Thymus (tissue), 11 donors: ENCODE measurements around the gene ZNF496. TPM values are rescaled to one million over a fixed set of nuclear protein-coding genes. Genes with fewer than 3 reads are reported as not detected.
"Not testable (repeated sequence)": the region's sequence is repeated elsewhere in the genome, so short reads cannot be mapped to it uniquely, and the experiment has no call there.

Experiments
- DNase-seq, 9 donors: peaks; one replicate each; pipeline ENCODE4 v3.0.0-alpha.2; 2013; ENCODE audit warnings: low spot score in 9 of 9, low read depth in 6 of 9, missing footprints in 1 of 9
- H3K27ac ChIP-seq, 2 donors: one replicate each; pipeline ENCODE4 v1.5.1; 2013; ENCODE audit warnings: control low read depth in 1 of 2, low read depth in 1 of 2, low read length in 1 of 2, mild to moderate bottlenecking in 1 of 2, moderate library complexity in 1 of 2
- H3K27me3 ChIP-seq, 2 donors: one replicate each; pipeline ENCODE4 v1.5.1; 2013; ENCODE audit warnings: low read length in 1 of 2; ENCODE audit not compliant: control insufficient read depth in 2 of 2, insufficient read depth in 1 of 2
- H3K36me3 ChIP-seq, 2 donors: one replicate each; pipeline ENCODE4 v1.5.1; 2013; ENCODE audit warnings: low read length in 1 of 2, mild to moderate bottlenecking in 1 of 2, moderate library complexity in 1 of 2; ENCODE audit not compliant: control insufficient read depth in 2 of 2, insufficient read depth in 2 of 2
- H3K4me1 ChIP-seq, 2 donors: one replicate each; pipeline ENCODE4 v1.5.1; 2013; ENCODE audit warnings: low read length in 2 of 2; ENCODE audit not compliant: control insufficient read depth in 2 of 2, insufficient read depth in 2 of 2
- H3K4me3 ChIP-seq, 2 donors: one replicate each; pipeline ENCODE4 v1.5.1; 2013; ENCODE audit warnings: low read length in 2 of 2, control low read depth in 1 of 2, mild to moderate bottlenecking in 1 of 2
- H3K9me3 ChIP-seq, 2 donors: one replicate each; pipeline ENCODE4 v1.5.1; 2013; ENCODE audit warnings: low read length in 1 of 2, mild to moderate bottlenecking in 1 of 2; ENCODE audit not compliant: control insufficient read depth in 2 of 2, insufficient read depth in 1 of 2
- WGBS: extraction: QIAGEN DNeasy Blood & Tissue Kit; methylation state at CpG from one replicate; pipeline ENCODE4 v1.1.7; 2013; 5-methylcytosine and 5-hydroxymethylcytosine counted together
- polyA plus RNA-seq: library from polyadenylated mRNA; stranded (reverse); fragments of 200-250 nt; gene quantifications from one replicate; pipeline ENCODE4 v1.2.3, GENCODE V29; 2013
- total RNA-seq: library from RNA; stranded (reverse); fragments of 120-200 nt; gene quantifications from one replicate; pipeline ENCODE4 v1.2.4, GENCODE V29; 2013
- donor health status: healthy.

The ZNF496 gene
- total and polyA plus RNA-seq, 2 donors, result 21.8 to 40.0 TPM

GRCh38 chr1:247266053-247266452 lies 65.6 kb downstream of the ZNF496 start:
- Histone ChIP-seq H3K4me3 (no peak overlapping the region), H3K27ac (no peak overlapping the region), H3K27me3 (no peaks in the 10 kb centered on the region), H3K36me3 (no peaks in the 10 kb centered on the region), H3K9me3 (peaks cover 0 to 9% of the 10 kb centered on the region in 2 donors), H3K4me1 (no peaks in the 10 kb centered on the region)
- 99% methylated on average over 5 of the region's 5 CpGs for WGBS
- no peak for DNase-seq

DNA sequence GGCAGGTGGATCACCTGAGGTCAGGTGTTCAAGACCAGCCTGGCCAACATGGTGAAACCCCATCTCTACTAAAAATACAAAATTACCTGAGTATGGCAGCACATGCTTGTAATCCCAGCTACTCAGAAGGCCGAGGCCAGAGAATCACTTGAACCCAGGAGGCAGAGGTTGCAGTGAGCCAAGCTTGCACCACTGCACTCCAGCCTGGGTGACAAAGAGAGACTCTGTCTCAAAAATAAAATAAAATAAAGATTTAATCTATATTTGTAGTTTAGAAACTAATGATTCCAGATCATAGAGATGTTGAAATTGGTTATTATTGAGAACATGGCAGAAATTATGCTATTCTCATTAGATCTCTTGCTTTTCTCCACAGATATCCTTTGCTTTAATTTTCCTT lies 75.9 kb downstream of the ZNF496 start, which contains the start of gene VN1R5:
Gene VN1R5, plus strand, starts transcription at position 301 of the 400 bp plus-strand sequence.
- H3K36me3 ChIP-seq, H3K27me3 ChIP-seq, H3K27ac ChIP-seq, H3K4me3 ChIP-seq, H3K9me3 ChIP-seq, DNase-seq, H3K4me1 ChIP-seq: not testable (repeated sequence)
- 97% methylated on average over 1 of the region's 1 CpG for WGBS

DNA sequence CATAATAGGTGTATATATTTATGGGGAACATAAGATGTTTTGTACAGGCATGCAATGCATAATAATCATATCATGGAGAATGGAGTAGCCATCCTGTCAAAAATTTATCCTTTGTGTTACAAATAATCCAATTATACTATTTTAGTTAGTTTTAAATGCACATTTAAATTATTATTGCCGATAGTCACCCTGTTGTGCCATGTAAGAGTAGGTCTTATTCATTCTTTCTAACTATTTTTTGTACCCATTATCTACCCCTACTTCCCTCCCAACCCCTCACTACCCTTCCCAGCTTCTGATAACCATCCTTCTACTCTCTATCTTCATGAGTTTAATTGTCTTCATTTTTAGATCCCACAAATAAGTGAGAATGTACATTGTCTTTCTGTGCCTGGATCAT lies 84.1 kb downstream of the ZNF496 start:
- Histone ChIP-seq H3K27ac (no peak overlapping the region), H3K4me1 (no peaks in the 10 kb centered on the region), H3K27me3 (no peaks in the 10 kb centered on the region), H3K4me3 (no peak overlapping the region), H3K36me3 (no peaks in the 10 kb centered on the region), H3K9me3 (peaks cover 1 to 8% of the 10 kb centered on the region in 2 donors)
- DNase-seq, result no peak
- WGBS, result 95% methylated on average over 1 of the region's 1 CpG

Other genes starting within 250 kb of the ZNF496 start
- gene ZNF669, start 227.5 kb downstream of the ZNF496 start, total RNA-seq, result 14.8 TPM
- 10.0 TPM for gene ZNF669, start 227.5 kb downstream of the ZNF496 start, polyA plus RNA-seq
- gene ZNF124, start 159.8 kb downstream of the ZNF496 start, total RNA-seq, result 74.8 TPM
- gene ZNF124, start 159.8 kb downstream of the ZNF496 start, polyA plus RNA-seq, result 3.8 TPM
- not detected for gene VN1R5, start 75.8 kb downstream of the ZNF496 start, total RNA-seq
- gene VN1R5, start 75.8 kb downstream of the ZNF496 start, polyA plus RNA-seq, result 0.02 TPM
- gene NLRP3, start 84.3 kb upstream of the ZNF496 start, total RNA-seq, result 1.7 TPM
- 2.6 TPM for gene NLRP3, start 84.3 kb upstream of the ZNF496 start, polyA plus RNA-seq
- not detected for gene OR2B11, start 126.2 kb upstream of the ZNF496 start, total RNA-seq
- gene OR2B11, start 126.2 kb upstream of the ZNF496 start, polyA plus RNA-seq, result 0.02 TPM
- 0.05 TPM for gene OR2C3, start 204.6 kb upstream of the ZNF496 start, total RNA-seq
- gene OR2C3, start 204.6 kb upstream of the ZNF496 start, polyA plus RNA-seq, result 0.02 TPM
- gene GCSAML, start 217.3 kb upstream of the ZNF496 start, total RNA-seq, result 0.42 TPM
- gene GCSAML, start 217.3 kb upstream of the ZNF496 start, polyA plus RNA-seq, result 0.48 TPM